Measurements from ENCODE around the gene SYNGAP1.

The SYNGAP1 gene

DNA sequence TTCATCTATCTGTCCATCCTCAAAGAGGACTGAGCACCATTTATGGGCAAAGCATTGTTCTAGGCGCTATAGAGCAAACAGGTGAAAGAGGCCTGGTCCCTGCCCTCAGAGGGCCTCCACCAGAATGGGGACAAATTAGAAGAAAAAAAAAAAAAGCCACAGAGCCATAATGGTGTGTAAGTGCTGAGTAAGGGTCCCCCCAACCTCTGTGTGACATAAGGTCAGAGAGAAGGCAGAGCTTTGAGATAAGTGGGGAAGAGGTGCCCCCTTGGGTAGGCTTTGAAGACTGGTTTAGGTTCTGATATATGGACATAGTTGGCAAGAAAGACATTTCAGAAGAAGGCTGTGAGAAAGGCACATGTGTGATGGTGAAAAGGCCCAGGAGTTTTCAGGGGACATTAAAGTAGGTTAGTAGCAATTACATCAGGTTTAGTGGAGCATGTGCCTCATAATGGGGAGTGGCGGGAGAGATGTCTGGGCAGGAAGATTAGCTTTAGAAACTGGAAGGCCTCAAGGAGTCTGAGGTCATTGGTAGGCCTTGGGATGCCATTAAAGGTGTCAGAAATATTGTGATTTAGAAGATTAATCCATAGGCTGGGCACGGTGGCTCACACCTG is 19.2 kb downstream of the SYNGAP1 start:
- no peak overlapping the region for H3K4me2 ChIP-seq
- H3K36me3 ChIP-seq (ENCODE audit: insufficient read depth): no peaks in the 10 kb centered on the region
- H3K4me1 ChIP-seq (ENCODE audit: low read depth, poor library complexity, severe bottlenecking): no peaks in the 10 kb centered on the region
- H3K27ac ChIP-seq: no peak overlapping the region
- no peak overlapping the region for H2AFZ ChIP-seq (ENCODE audit: low read depth)
- no peaks in the 10 kb centered on the region for H3K79me2 ChIP-seq (ENCODE audit: insufficient read depth, low read depth)
- no peak overlapping the region for H3K4me3 ChIP-seq (IDR thresholded peaks at IDR 0.05; ENCODE audit: insufficient read depth, low read depth, low read length)
- no peaks in the 10 kb centered on the region for H3K27me3 ChIP-seq (ENCODE audit: insufficient read depth, low read depth)
- no peak overlapping the region for H3K9ac ChIP-seq
- H4K20me1 ChIP-seq (ENCODE audit: insufficient read depth): no peaks in the 10 kb centered on the region
- TF ChIP-seq CTCF (conservative IDR thresholded peaks at IDR 0.05; ENCODE audit: low read depth, low read length): no peak

DNA sequence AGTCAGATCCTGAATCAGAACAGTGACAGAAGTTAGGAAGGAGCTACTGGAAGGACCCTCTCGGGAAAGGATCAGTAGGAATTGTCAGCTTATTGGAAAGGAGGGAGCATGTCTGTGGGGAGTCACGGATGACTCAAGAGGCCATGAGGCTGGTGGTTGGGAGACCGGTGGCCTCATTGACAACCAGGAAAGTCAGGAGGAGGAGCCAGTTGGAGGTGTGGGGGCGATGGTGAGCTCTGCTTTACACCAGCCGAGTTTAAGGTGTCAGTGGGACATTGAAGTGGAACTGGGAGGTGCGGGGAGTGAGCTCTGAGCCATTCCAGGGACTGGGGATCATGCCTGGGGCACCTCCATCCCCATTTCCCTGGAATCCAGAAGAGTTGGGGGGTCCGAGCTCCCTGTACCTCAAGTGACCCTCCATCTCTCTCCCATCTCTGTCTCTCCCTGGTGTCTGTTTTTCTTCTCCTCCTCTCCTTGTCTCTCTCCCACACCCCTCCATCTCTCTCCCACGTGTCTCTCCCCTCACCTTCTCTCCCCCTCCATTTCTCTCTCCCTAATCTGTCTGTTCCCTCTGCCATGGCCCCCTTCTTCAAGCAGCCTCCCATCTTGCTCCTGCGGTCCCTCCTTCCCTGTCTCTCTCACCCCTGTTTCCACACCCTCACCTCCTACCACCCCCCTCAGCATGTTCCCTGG is 20.2 kb downstream of the SYNGAP1 start:
- Histone ChIP-seq H3K4me2 (no peak overlapping the region), H4K20me1 (ENCODE audit: insufficient read depth) (no peaks in the 10 kb centered on the region), H2AFZ (ENCODE audit: low read depth) (no peak overlapping the region), H3K27ac (no peak overlapping the region), H3K36me3 (ENCODE audit: insufficient read depth) (no peaks in the 10 kb centered on the region), H3K4me1 (ENCODE audit: low read depth, poor library complexity, severe bottlenecking) (no peaks in the 10 kb centered on the region), H3K9ac (no peak overlapping the region), H3K27me3 (ENCODE audit: insufficient read depth, low read depth) (no peaks in the 10 kb centered on the region), H3K79me2 (ENCODE audit: insufficient read depth, low read depth) (no peaks in the 10 kb centered on the region), H3K4me3 (IDR thresholded peaks at IDR 0.05; ENCODE audit: insufficient read depth, low read depth, low read length) (no peak overlapping the region)
- TF ChIP-seq CTCF (conservative IDR thresholded peaks at IDR 0.05; ENCODE audit: low read depth, low read length): no peak

DNA sequence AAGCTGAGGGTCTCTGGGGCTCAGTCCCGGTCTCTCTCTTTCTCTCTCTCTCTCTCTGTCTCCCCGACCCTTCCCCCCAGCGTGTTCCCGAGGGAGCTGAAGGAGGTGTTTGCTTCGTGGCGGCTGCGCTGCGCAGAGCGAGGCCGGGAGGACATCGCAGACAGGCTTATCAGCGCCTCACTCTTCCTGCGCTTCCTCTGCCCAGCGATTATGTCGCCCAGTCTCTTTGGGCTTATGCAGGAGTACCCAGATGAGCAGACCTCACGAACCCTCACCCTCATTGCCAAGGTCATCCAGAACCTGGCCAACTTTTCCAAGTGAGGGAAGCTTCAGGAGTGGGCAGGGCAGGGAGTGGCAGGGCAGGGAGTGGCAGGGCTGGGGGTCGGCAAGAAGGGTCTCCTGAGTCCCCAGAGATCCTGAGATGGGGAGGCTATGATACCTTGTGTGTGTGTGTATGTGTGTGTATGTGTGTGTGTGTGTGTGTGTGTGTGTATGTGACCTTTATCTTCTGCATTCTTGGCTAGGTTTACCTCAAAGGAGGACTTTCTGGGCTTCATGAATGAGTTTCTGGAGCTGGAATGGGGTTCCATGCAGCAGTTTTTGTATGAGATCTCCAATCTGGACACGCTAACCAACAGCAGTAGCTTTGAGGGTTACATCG is 20.9 kb downstream of the SYNGAP1 start:
- Histone ChIP-seq H3K36me3 (ENCODE audit: insufficient read depth) (no peaks in the 10 kb centered on the region), H3K9ac (no peak overlapping the region), H3K27ac (no peak overlapping the region)

DNA sequence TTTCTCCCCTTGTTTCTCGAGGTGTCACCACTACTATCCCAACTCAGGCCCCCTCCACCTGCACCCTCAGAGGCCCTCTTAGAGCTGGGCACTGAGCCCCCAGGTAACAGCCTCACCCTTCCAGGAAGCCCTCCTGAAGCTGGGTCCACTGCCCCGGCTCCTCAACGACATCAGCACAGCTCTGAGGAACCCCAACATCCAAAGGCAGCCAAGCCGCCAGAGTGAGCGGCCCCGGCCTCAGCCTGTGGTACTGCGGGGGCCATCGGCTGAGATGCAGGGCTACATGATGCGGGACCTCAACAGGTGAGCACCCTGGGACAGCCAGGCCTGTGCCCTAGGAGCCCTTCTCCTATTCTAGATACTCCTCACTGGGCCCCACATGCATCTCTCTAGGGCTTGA is 21.6 kb downstream of the SYNGAP1 start:
- TF ChIP-seq CTCF (conservative IDR thresholded peaks at IDR 0.05; ENCODE audit: low read depth, low read length): no peak
- no peaks in the 10 kb centered on the region for H3K36me3 ChIP-seq (ENCODE audit: insufficient read depth)
- H3K4me3 ChIP-seq (IDR thresholded peaks at IDR 0.05; ENCODE audit: insufficient read depth, low read depth, low read length): no peak overlapping the region
- no peaks in the 10 kb centered on the region for H3K27me3 ChIP-seq (ENCODE audit: insufficient read depth, low read depth)
- H3K9ac ChIP-seq: no peak overlapping the region
- no peak overlapping the region for H3K4me2 ChIP-seq
- no peak overlapping the region for H2AFZ ChIP-seq (ENCODE audit: low read depth)
- no peaks in the 10 kb centered on the region for H4K20me1 ChIP-seq (ENCODE audit: insufficient read depth)
- no peak overlapping the region for H3K27ac ChIP-seq
- no peaks in the 10 kb centered on the region for H3K79me2 ChIP-seq (ENCODE audit: insufficient read depth, low read depth)
- H3K4me1 ChIP-seq (ENCODE audit: low read depth, poor library complexity, severe bottlenecking): no peaks in the 10 kb centered on the region

More for the DNA sequence above, 20.9 kb downstream of the SYNGAP1 start:
- H3K4me2 ChIP-seq: no peak overlapping the region
- H4K20me1 ChIP-seq (ENCODE audit: insufficient read depth): no peaks in the 10 kb centered on the region
- H3K79me2 ChIP-seq (ENCODE audit: insufficient read depth, low read depth): no peaks in the 10 kb centered on the region
- H2AFZ ChIP-seq (ENCODE audit: low read depth): no peak overlapping the region
- H3K27me3 ChIP-seq (ENCODE audit: insufficient read depth, low read depth): no peaks in the 10 kb centered on the region
- H3K4me3 ChIP-seq (IDR thresholded peaks at IDR 0.05; ENCODE audit: insufficient read depth, low read depth, low read length): no peak overlapping the region
- no peaks in the 10 kb centered on the region for H3K4me1 ChIP-seq (ENCODE audit: low read depth, poor library complexity, severe bottlenecking)
- no peak for TF ChIP-seq CTCF (conservative IDR thresholded peaks at IDR 0.05; ENCODE audit: low read depth, low read length)

Measured in KMS-11 (cell line).